Fibroblast of pulmonary artery (primary cell): Measurements from ENCODE around the gene NLE1.

Experiments
- DNase-seq: peaks from one replicate; pipeline ENCODE4 v3.0.0-alpha.2; 2010; ENCODE audit warnings: low read depth
- H3K4me3 ChIP-seq: replicated peaks from 2 replicates; pipeline ENCODE4 v1.5.1; 2011; ENCODE audit warnings: low read depth, mild to moderate bottlenecking, control low read depth, low read length, moderate library complexity
- CTCF ChIP-seq: IDR thresholded peaks from 2 replicates; pipeline ENCODE4 v1.5.1; 2011; ENCODE audit warnings: mild to moderate bottlenecking, control low read depth, low read length, inconsistent platforms; ENCODE audit errors: missing control alignments

NLE1 gene

GRCh38 chr17:35142467-35142796 is 329 bp upstream of the NLE1 start:
- DNase-seq: no peak
- peak overlapping the region; percentile 93 for H3K4me3 ChIP-seq
- no peak for TF ChIP-seq CTCF

- no peak for TF ChIP-seq CTCF
- H3K4me3 ChIP-seq: no peak overlapping the region
- no peak for DNase-seq
Measured at GRCh38 chr17:35138218-35138617, 3.9 kb downstream of the NLE1 start.

GRCh38 chr17:35135322-35135721 is 6.8 kb downstream of the NLE1 start:
- no peak for TF ChIP-seq CTCF
- no peak for DNase-seq
- H3K4me3 ChIP-seq: no peak overlapping the region

GRCh38 chr17:35132816-35133550 is 9.1 kb downstream of the NLE1 start:
- no peak for TF ChIP-seq CTCF
- DNase-seq: no peak
- no peak overlapping the region for H3K4me3 ChIP-seq

GRCh38 chr17:35132099-35132498 is 10.0 kb downstream of the NLE1 start:
- TF ChIP-seq CTCF: no peak
- DNase-seq: no peak
- H3K4me3 ChIP-seq: no peak overlapping the region

- no peak for TF ChIP-seq CTCF
- H3K4me3 ChIP-seq: no peak overlapping the region
- DNase-seq: no peak
Measured at GRCh38 chr17:35130392-35130791, 11.7 kb downstream of the NLE1 start.

- TF ChIP-seq CTCF: no peak
- H3K4me3 ChIP-seq: no peak overlapping the region
- no peak for DNase-seq
Measured at GRCh38 chr17:35129973-35130351, 12.1 kb downstream of the NLE1 start.
